ENCODE data around the gene POLR2M.

Gene POLR2M

DNA sequence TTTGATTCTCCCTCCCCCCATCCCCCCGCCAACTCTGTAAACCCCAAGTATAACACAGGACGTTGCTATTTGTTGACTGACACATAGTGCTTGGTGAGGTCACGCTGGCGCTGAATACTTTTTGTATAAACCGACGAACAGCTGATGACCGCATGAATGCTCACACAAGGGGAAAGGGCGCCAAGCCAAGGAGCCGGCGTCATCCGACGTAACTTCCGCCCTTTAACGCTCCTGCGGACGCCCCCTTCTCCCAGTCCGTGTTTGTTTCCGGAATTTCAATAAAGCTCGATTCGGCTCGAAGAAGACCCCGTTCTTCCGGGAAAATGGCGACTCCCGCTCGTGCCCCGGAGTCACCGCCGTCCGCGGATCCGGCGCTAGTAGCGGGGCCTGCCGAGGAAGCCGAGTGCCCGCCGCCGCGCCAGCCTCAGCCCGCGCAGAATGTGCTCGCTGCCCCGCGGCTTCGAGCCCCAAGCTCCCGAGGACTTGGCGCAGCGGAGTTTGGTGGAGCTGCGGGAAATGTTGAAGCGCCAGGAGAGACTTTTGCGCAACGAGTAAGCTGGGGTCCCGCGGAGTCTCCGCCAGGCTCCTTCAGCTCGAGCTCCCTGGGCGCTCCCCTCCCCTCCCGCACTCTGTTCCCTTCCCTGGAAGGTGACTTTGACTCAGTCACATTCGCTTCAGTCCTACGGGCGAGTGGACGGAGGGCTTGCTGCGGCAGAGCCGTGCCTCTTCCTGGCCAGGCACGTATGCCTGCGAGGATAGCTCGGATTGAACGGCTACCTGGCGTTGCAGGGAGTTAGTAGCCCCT, at the start of gene POLR2M:
Gene POLR2M (plus strand): TSS at position 310 of the 805 bp plus-strand sequence. CDS start 129 bp downstream, at position 439.
- peak; percentile 95 for DNase-seq (ENCODE audit: low read depth, low spot score)

DNA sequence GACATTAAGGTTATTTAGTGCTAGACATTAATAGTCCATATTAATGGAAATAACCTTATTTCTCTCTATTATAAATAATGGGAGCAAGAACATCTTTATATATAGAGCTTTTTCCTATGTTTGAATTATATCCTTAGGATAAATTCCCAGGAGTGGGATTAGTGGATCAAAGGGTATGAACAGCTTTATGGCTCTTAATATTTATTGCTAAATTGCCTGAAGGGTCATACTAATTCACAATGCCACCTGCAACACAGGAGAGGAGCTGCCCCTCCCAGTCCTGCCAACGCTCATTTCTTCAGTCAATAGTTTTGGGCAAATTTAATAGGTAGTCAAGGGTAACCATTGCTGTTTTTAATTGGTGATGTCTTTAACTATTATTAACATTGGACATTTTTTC, 48.9 kb upstream of the POLR2M start:
- no peak for DNase-seq (ENCODE audit: low read depth, low spot score)

DNA sequence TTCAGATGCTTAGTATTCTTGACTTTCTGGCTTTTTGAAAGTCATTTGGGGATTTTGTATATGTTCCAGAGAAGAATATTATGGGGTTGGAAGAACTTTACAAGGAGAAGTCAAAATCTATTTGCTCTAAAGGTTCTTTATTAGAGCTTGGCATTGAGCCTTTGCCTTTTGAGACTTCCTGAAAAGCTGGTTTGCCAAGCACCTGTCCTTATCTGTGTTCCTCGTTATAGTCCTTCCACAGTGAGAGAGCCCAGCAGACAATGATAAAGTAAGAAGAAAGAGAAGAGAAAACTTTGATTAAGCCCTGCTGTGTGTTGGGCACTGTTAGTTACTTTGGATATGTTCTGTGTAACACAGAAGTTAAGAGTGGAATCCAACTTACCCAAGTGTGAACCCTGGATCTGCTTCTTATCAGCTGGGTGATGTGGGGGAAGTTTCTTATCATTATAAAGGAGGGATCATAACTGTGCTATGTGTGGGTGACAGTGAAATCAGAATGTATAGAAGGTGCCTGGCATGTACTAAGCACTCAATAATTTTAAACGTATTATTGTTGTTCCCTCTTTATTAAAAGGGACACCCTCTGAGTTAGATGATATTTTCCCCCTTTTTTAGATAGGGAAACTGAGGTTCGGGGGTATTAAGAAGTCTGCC, 44.3 kb upstream of the POLR2M start:
- no peak for DNase-seq (ENCODE audit: low read depth, low spot score)

DNA sequence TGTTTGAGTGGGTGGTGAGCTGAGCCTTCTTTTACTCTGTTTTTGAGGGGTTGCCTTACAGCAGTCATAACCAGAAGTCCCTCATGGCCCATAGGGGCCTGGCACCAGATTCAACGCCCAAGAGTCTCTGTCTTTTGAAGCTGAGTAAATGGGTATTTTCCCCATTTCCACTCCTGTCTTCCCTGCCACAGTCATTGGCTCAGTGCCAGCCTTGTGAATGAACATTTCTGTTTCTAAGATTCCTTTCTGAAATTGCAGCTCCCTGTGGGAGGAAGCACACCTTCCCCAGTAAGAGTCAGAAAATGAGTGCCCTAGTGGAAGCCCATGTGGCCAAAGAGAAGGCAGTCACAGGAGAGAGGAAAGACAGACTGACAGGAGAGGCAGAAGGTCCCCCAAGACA, 43.7 kb upstream of the POLR2M start:
- no peak for DNase-seq (ENCODE audit: low read depth, low spot score)

DNA sequence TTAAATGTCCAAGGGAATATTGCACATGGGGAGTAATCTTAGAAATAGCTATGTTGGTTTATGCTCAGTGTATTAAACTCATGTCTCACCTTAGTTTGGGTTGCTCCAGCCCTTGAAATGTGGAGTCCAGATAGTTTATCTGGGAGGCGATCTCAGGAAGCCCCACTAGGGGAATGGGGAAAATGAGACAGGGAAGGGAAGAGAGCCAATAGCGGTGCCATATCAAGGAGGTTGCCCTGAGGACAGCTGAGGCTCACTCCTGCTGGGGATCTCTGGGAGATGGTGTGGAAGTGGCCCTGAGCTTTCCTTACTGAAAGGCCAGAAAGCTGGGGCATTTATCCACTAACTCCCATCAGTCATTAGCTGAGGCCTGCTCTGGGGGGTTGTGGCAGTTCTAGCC, 43.3 kb upstream of the POLR2M start:
- no peak for DNase-seq (ENCODE audit: low read depth, low spot score)

DNA sequence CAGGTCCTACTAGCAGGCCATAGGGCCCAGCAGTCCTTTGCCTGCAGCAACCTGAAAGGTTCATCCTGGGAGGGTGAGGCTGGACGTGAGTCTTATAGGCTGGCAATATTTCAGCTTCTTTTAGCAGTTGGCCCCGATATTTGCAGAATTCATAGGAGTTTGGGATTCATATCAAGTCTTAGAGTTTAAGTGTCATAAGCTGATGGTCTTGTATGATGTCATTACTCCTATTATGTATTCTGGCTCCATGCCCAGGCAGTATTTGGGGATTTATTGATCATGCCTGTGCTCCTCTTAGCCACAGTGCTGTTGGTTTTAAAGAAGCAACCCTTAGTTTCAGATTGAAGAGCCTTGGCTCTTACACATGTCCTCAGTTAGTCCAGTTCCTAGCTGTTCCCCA, 41.3 kb upstream of the POLR2M start:
- no peak for DNase-seq (ENCODE audit: low read depth, low spot score)

DNA sequence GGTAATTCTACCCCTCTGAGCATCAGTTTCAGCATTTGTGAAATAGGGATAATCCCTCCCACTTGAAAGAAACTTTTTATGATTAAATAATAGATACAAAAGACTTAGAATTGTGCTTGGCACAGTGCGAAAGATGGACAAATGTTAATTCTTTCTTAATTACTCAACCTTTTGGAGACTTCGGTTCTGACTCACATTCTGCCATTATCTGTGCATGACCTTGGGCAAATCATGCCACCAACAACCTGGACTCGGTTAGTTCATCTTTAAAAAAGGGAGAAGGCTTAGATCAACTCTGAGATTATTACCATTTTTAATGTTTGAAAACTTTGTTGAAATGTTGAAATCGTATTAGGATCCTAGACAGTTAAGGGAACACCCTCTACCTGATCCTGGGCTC, 40.6 kb upstream of the POLR2M start:
- DNase-seq (ENCODE audit: low read depth, low spot score): no peak

DNA sequence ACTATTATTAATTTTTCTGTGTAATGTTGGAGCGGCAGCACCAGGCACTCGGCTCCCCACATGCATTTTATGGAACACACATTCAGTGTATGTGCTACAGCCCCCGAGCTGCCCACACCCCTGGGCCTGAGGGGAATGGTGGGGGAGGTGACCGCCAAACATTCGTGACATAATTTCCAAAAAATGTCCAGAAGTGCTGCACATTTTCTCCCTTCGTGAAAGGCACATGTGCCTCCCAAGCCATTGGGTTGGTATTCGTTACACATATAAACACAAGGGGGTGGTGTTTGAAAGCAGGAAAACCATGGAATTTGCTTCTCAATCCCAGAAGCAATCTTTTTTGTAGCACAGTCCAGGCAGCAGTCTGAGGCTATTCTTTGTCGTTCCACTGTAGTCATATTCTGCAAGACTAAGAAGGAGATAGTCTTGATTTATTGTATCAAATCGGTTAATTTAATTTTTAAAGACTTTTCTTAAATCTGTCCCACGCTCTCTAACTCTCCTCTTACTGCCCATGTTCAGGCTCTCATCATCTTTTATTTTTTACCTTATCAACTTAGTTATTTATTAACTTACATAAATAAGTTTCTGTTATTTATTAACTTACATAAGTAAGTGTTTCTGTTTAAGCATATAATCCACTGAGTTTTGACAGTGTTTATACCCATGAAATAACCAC, 39.2 kb upstream of the POLR2M start:
- DNase-seq (ENCODE audit: low read depth, low spot score): no peak

DNA sequence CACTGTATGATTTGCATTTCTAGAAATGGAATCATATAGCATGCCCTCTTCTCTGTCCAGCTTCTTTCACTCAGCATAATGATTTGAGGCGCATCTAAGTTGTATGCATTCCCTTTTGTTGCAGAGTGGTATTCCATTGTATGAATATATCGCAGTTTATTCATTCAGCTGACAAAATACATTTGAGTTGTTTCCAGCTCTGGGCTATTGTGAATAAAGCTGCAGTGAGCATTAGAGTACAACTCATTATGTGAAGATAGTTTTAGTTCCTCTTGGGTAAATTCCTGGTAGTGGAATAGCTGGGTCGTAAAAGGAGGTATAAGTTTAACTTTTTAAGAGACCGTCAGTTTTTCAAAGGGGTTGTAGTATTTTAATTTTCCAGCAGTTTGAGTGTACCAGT, 38.5 kb upstream of the POLR2M start:
- no peak for DNase-seq (ENCODE audit: low read depth, low spot score)

DNA sequence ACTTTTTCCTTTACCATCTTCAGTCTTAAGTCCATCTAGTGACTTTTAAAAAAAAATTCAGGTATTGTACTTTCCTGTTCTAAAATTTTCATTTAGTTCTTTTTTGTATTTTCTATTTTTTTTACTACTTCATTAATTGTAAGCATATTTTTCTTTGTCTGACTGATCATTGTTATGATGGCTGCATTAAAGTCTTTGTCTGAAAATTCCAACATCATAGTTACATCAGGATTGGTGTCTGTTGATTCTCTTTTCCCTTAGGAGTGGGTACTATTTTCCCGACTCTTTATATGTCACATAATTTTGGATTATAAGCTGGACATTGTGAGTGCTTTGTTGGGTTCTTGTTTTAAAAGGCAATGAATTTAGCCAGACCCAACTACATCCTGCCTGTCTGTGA, 34.9 kb upstream of the POLR2M start:
- DNase-seq (ENCODE audit: low read depth, low spot score): no peak

DNA sequence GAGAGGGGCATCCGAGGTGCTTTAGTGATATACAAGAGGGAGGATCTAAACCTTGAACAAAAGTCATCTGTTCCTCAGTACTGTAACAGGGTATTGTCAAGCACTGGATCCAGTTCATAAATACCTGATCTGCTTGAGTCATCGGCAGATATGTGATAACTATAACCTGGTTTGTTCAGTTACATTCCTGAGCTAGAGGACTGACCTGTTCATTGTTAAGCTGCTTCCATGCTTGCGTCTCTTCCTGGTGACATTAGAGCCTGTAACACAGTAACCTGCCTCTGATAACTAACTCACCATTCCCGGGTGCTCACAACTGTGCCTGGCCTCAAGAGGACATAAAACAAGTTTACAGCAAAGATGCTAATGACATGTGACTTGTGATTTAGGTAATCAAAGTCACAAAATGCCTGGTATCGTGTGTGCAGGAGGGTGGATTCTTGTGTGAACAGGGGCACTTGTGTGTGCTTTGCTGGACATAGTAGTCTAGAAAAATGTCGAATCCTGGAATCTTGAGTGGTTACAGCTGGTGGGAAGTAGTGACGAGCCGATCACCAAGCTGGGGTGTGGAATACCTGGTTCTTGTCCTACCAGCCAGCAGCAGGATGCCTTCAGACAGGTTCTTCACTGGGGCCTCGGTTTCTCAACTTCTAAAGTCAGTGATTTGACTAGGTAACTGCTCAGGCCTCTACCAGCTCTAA, 30.9 kb upstream of the POLR2M start:
- no peak for DNase-seq (ENCODE audit: low read depth, low spot score)

DNA sequence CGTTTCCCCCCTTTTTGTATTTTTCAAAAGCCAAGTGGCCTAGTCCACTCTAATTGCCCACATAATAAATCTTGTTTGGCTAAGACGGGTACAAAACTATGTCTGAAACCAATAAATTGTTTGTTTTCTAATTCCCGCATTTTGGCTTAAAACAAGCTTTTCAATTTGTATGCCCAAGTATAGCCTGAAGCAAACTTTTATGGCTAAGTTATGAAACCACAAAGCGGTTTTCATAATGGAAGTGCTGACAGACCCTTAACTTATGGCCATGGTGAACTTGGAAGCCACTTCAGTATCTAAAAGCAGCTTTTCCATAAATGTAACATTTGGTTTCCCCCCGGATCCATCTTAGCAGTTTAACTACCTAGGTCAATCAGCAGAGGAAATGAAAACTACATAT, 29.9 kb upstream of the POLR2M start:
- DNase-seq (ENCODE audit: low read depth, low spot score): no peak

DNA sequence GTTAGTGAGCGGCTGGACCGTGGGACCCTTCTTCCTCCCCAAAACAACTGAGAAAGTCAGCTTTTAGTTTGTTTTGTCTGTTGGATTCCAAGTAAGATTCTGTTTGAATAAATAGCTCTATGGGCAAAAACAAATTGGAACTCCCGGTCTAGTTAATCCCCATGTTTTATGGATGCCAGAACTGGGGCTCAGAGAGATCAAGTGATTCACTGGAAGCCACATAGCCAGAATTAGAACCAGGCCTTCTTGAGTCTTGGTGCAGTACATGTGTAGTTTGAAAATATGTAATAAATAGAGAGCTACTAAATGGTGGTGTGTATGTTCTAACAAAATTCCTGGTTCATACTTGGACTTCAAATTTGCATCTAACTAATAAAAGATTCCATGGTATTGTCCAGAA, 29.3 kb upstream of the POLR2M start:
- DNase-seq (ENCODE audit: low read depth, low spot score): no peak

DNA sequence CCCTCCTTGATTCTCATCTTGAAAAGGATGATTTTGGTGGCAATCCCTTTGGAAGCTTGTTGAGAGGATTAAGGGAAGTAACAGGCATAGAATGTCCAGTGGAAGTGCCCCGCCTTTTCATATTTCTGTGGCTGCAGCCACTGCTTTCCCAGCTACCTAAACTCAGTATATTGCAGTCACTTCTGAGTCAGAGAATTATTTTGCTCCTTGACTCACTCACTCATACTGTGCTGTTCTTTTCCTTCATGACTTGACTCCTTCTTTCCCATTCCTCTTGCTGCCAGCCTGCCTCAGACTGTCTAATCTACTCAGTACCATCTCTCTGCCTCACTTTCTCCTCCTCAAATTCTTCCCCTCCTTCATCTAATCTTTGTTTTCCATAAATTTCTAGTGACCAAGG, 26.5 kb upstream of the POLR2M start:
- no peak for DNase-seq (ENCODE audit: low read depth, low spot score)

DNA sequence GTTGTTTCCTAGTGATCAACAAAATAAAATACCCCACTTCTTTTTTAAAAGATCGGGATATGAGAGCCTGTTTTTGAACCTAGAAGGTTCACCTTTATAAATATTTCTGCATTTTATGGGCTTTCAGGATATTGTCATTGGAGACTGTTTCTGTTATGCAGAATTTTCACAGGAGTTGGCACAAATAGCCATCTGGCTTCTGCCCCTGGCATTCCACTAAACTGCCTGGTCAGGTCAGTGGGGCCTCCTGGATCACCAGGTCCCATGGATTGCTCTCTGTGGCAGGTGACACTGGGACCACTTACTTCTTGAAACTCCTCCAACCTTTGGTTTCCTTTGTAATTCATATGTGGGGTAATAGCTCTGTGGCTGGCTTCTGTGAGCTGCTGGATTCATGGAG, 25.5 kb upstream of the POLR2M start:
- no peak for DNase-seq (ENCODE audit: low read depth, low spot score)

DNA sequence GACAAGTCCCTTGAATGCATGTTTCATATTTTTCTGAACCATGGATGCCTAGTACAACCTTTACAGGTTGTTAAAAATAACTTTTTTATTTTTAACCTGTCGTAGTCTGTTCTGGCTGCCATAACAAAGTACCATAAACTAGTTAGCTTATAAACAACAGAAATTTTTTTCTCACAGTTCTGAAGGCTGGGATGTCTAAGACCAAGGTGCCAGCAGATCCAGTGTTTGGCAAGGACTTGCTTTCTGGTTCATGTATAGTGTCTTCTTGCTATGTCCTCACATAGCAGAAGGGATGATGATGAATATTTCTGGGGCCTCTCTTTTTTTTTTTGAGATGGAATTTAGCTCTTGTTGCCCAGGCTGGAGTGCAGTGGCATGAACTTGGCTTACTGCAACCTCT, 23.0 kb upstream of the POLR2M start:
- no peak for DNase-seq (ENCODE audit: low read depth, low spot score)

DNA sequence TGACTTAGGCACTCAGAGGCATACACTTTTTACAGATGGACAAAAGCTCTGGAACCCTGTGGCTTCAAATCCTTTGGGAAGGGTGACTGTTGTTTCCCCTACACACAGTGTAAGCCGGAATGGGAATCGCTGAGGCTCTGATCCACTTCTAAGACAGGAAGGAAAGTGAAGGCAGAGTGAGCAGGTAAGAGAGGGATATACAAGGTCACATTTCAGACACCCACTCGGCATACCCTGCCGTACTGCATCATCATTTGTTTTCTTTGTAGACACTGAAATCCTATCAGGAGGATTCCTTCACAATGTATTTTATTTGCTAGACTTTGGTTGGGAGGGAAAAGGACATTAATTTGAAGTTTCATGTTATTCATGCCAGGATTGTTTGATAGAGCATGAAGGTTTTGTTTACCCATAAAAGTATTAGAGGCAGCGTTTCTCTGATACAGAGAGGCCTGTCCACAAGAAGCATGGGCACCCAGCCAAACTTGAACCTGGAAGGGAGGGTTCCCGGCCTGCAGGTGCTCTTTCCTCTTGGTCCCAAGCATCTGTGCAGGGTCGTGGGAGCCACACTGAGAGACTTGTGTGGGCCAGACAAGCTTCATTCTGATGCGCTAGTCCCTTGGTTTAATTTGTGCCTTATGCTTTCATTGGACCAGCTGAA, 21.9 kb upstream of the POLR2M start:
- no peak for DNase-seq (ENCODE audit: low read depth, low spot score)

DNA sequence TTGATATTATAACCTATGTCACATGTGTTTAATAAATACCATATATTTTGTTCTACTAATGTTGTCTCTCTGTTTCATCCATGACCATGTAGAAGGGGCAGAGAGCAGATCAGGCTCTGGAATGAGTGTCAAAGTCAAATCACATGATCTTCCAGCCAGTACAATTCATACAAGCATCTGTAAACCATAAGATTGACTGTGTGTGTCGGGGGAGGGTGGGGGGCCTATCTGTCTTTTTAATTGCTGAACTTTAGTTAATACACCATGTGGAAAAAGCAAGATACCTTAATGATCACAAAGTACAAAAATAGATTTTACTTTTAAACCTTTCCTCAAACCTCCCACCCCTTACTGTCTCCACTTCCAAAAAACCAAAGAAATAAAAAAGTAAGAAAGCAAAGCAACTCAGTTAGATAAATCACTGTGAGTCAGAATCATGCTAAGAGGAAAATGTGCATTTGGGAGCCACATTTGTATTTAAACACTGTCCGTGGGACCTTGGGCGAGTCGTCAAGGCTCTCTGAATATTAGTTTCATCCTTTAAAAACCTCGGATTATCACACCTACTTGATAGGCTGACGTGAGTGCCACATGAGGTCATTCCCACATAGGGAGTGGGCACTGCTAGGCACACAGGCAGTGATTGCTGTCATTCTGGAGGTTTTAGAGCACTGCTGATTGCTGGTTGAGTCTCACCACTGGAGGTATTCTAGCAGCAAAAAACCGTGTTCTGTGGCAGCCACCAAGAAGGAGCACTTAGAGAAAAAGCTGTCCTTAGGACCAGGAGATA, 21.0 kb upstream of the POLR2M start:
- no peak for DNase-seq (ENCODE audit: low read depth, low spot score)

DNA sequence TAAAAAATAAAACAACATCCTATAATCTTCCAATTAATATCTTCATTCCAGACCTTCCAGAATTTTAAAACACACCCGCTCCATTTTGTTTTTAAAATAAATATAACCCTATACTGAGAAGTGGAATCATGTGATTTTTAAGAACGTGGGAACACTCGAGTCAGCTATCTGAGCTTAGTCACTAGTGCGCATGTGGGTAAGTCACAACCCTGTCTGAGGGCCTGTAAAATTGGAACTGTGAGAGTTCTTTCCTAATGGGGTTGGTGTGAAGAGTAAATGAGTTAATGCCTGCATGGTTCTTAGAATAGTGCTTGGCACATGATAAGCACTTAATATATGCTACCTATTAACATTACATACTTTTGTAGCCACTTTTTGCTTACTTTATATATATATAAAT, 19.9 kb upstream of the POLR2M start:
- no peak for DNase-seq (ENCODE audit: low read depth, low spot score)

DNA sequence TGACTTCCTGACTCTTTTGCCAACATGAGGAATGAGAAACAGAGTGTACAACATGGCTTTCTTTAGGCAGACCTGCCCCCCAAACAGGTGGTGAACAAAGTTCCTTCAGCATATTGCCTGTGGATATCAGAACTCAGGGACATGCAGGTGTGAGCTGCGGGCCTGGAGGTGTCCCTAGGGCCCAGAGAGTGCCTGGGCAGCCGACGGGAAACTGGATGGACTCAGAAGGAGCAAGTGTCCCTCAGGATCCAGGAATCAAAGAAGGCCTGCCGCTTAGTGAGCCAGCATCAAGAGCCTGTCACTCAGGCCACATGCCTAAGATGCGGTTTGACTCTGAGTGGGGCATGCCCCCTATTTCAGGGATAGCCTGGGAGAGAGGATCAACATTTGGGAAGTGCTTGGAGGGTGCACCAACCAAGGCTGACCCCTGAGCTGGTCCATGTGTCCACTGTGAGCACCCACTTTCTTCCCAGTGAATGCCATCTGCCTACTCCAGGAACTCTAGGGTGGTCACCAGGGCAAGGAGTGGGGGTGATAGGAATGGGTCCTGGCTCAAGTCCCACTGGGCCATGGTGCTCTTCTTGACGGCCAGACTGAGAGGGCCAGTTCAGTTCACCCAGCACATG, 16.1 kb upstream of the POLR2M start:
- no peak for DNase-seq (ENCODE audit: low read depth, low spot score)

Data from smooth muscle cell of the brain vasculature (primary cell).